Fibroblast of lung (primary cell): ENCODE data around the gene LDHD. TPM values are rescaled to one million over a fixed set of nuclear protein-coding genes. Genes with fewer than 3 reads are reported as not detected.

ENCODE experiments used
- DNase-seq, 2 donors: peaks; one replicate each; pipeline versions ENCODE4 v3.0.0 to v3.0.0-alpha.2; 2010; ENCODE audit warnings: low read depth in 2 of 2
- H2AFZ ChIP-seq: 2 replicates; pipeline ENCODE4 v1.5.1; 2012; ENCODE audit warnings: low read length, control low read depth, inconsistent platforms
- H3K27ac ChIP-seq: 2 replicates; pipeline ENCODE4 v1.5.1; 2011; ENCODE audit warnings: low read length, control low read depth; ENCODE audit not compliant: insufficient read depth
- H3K27me3 ChIP-seq: 2 replicates; pipeline ENCODE4 v1.5.1; 2011; ENCODE audit warnings: mild to moderate bottlenecking, low read length; ENCODE audit not compliant: control insufficient read depth, insufficient read depth
- H3K36me3 ChIP-seq: 2 replicates; pipeline ENCODE4 v1.5.1; 2011; ENCODE audit warnings: low read length; ENCODE audit not compliant: control insufficient read depth, insufficient read depth
- H3K4me1 ChIP-seq: 2 replicates; pipeline ENCODE4 v1.5.1; 2011; ENCODE audit warnings: low read length; ENCODE audit not compliant: control insufficient read depth, insufficient read depth; ENCODE audit errors: extremely low read depth
- H3K4me2 ChIP-seq: 2 replicates; pipeline ENCODE4 v1.5.1; 2011; ENCODE audit warnings: low read length, control low read depth; ENCODE audit not compliant: insufficient read depth; ENCODE audit errors: extremely low read depth
- H3K4me3 ChIP-seq, 4 experiments: fragments of 200-600 bp in 1 of 4; sonication (generic) in 1 of 4; replicated peaks in 1 of 4; 2 replicates each; pipeline ENCODE4 v1.5.1; 2011 to 2016; ENCODE audit warnings: low read length in 4 of 4, low read depth in 3 of 4, mild to moderate bottlenecking in 3 of 4, control low read depth in 2 of 4, inconsistent platforms in 1 of 4, mixed read lengths in 1 of 4; ENCODE audit not compliant: insufficient read depth in 1 of 4; ENCODE audit errors: control extremely low read depth in 1 of 4
- H3K79me2 ChIP-seq: 2 replicates; pipeline ENCODE4 v1.5.1; 2012; ENCODE audit warnings: mild to moderate bottlenecking, low read length, inconsistent platforms; ENCODE audit not compliant: control insufficient read depth, insufficient read depth
- H3K9ac ChIP-seq: 2 replicates; pipeline ENCODE4 v1.5.1; 2011; ENCODE audit warnings: mild to moderate bottlenecking, low read length, control low read depth; ENCODE audit not compliant: insufficient read depth
- H3K9me3 ChIP-seq: 2 replicates; pipeline ENCODE4 v1.5.1; 2012; ENCODE audit warnings: low read depth, low read length; ENCODE audit not compliant: control insufficient read depth, insufficient read depth
- H4K20me1 ChIP-seq: 2 replicates; pipeline ENCODE4 v1.5.1; 2011; ENCODE audit warnings: low read length; ENCODE audit not compliant: control insufficient read depth, insufficient read depth; ENCODE audit errors: extremely low read depth
- CTCF ChIP-seq, 2 donors: IDR thresholded peaks in 1 of 2; conservative IDR thresholded peaks in 1 of 2; 1 replicate in 1 of 2; 2 replicates in 1 of 2; pipeline ENCODE4 v1.5.1; 2011 to 2012; ENCODE audit warnings: low read length in 2 of 2, control low read depth in 1 of 2, inconsistent platforms in 1 of 2, low read depth in 1 of 2, mild to moderate bottlenecking in 1 of 2
- EZH2 ChIP-seq: IDR thresholded peaks from 2 replicates; pipeline ENCODE4 v1.5.1; 2012; ENCODE audit warnings: low read length, control low read depth, mild to moderate bottlenecking; ENCODE audit errors: missing control alignments
- polyA plus RNA-seq, 2 donors: library from polyadenylated mRNA; depleted of rRNA in 1 of 2; stranded (reverse) in 1 of 2; unstranded in 1 of 2; fragments of >200 nt; gene quantifications; 2 replicates each; pipeline ENCODE4 v1.2.1, GENCODE V29; 2011 to 2012; ENCODE audit warnings: missing spikeins in 1 of 2
- total RNA-seq: library from RNA; depleted of rRNA; stranded (reverse); fragments of >200 nt; gene quantifications from 2 replicates; pipeline ENCODE4 v1.2.1, GENCODE V29; 2014

LDHD gene
- total and polyA plus RNA-seq, 2 donors (not counting 1 experiment from before 2014, with no cell fraction given), result 0.52 to 4.5 TPM

GRCh38 chr16:75112734-75113491, 3.7 kb downstream of the LDHD start:
- Histone ChIP-seq H4K20me1 (no peaks in the 10 kb centered on the region), H3K9me3 (no peaks in the 10 kb centered on the region), H3K4me3 (no peak overlapping the region), H3K27ac (no peak overlapping the region), H3K9ac (no peak overlapping the region), H2AFZ (no peak overlapping the region), H3K27me3 (no peaks in the 10 kb centered on the region), H3K4me2 (no peak overlapping the region), H3K36me3 (no peaks in the 10 kb centered on the region), H3K4me1 (peaks cover 30% of the 10 kb centered on the region), H3K79me2 (no peaks in the 10 kb centered on the region)
- TF ChIP-seq CTCF (conservative IDR thresholded peaks at IDR 0.05 in 1 of 2, IDR thresholded peaks at IDR 0.05 in 1 of 2; ENCODE audit: low read depth in 1 of 2, low read length in 2 of 2), result no peak
- TF ChIP-seq EZH2, result no peak
- DNase-seq, result no peak

- Histone ChIP-seq H3K4me1 (peaks cover 36% of the 10 kb centered on the region), H3K4me2 (no peak overlapping the region), H2AFZ (no peak overlapping the region), H3K79me2 (no peaks in the 10 kb centered on the region), H3K9me3 (no peaks in the 10 kb centered on the region), H4K20me1 (no peaks in the 10 kb centered on the region), H3K4me3 (no peak overlapping the region), H3K9ac (no peak overlapping the region), H3K27me3 (no peaks in the 10 kb centered on the region), H3K36me3 (no peaks in the 10 kb centered on the region), H3K27ac (no peak overlapping the region)
- no peak for TF ChIP-seq EZH2
- TF ChIP-seq CTCF (conservative IDR thresholded peaks at IDR 0.05 in 1 of 2, IDR thresholded peaks at IDR 0.05 in 1 of 2; ENCODE audit: low read depth in 1 of 2, low read length in 2 of 2), result no peak
- DNase-seq, result no peak
Measured at GRCh38 chr16:75111961-75112733, 4.4 kb downstream of the LDHD start.

GRCh38 chr16:75111514-75111940, 5.1 kb downstream of the LDHD start:
- Histone ChIP-seq H4K20me1 (no peaks in the 10 kb centered on the region), H3K9ac (no peak overlapping the region), H3K4me3 (no peak overlapping the region), H3K4me1 (peaks cover 41% of the 10 kb centered on the region), H3K27ac (no peak overlapping the region), H3K27me3 (no peaks in the 10 kb centered on the region), H3K36me3 (no peaks in the 10 kb centered on the region), H3K79me2 (no peaks in the 10 kb centered on the region), H2AFZ (no peak overlapping the region), H3K9me3 (no peaks in the 10 kb centered on the region), H3K4me2 (no peak overlapping the region)
- no peak for TF ChIP-seq EZH2
- no peak for DNase-seq
